Prostate gland (tissue), 2 donors: ENCODE data around the gene BTBD17. TPM values are rescaled to one million over a fixed set of nuclear protein-coding genes. Genes with fewer than 3 reads are reported as not detected.

Experiments used
- DNase-seq: peaks from one replicate; pipeline ENCODE4 v3.0.0-alpha.2; 2019; ENCODE audit warnings: low spot score
- H3K27ac ChIP-seq, 2 donors: fragments of 200-600 bp; sonication (generic); 2 replicates each; pipeline ENCODE4 v1.5.1; 2017 to 2019
- H3K27me3 ChIP-seq: fragments of 200-600 bp; sonication (generic); replicated peaks from 2 replicates; pipeline ENCODE4 v1.5.1; 2019; ENCODE audit not compliant: insufficient read depth
- H3K36me3 ChIP-seq, 2 donors: fragments of 200-600 bp; sonication (generic); 1 replicate in 1 of 2; 2 replicates in 1 of 2; pipeline versions ENCODE4 v1.5.1 to v1.8.1; 2017 to 2019
- H3K4me1 ChIP-seq: fragments of 200-600 bp; sonication (generic); replicated peaks from 2 replicates; pipeline ENCODE4 v1.5.1; 2019
- H3K4me3 ChIP-seq, 2 donors: fragments of 200-600 bp; sonication (generic); 2 replicates each; pipeline ENCODE4 v1.5.1; 2017 to 2019
- H3K9me3 ChIP-seq: fragments of 200-600 bp; sonication (generic); 2 replicates; pipeline ENCODE4 v1.5.1; 2017
- POLR2A ChIP-seq: fragments of 450-650 bp; IDR thresholded peaks from one replicate; pipeline ENCODE4 v1.6.1; 2016; ENCODE audit warnings: antibody characterized with exemption, mild to moderate bottlenecking
- POLR2AphosphoS5 ChIP-seq: sonication (generic); formaldehyde crosslinking; IDR thresholded peaks from one replicate; pipeline ENCODE4 v1.6.1; 2017; ENCODE audit warnings: antibody characterized with exemption
- WGBS: methylation state at CpG from one replicate; pipeline ENCODE4 v1.1.5; 2018; 5-methylcytosine and 5-hydroxymethylcytosine counted together
- intact Hi-C: fragments of 100-400 bp; cut with DNase I; formaldehyde crosslinking; loops from one replicate; pipeline ENCODE4 v1.14.2; 2022
- total RNA-seq, 2 donors: library from RNA; depleted of rRNA; stranded (reverse); fragments of >200 nt; gene quantifications; one replicate each; pipeline ENCODE4 v1.1.0, GENCODE V29; 2016
- TF ChIP-seq, protein P1 (sequence below), 4 experiments: fragments of 200-600 bp in 2 of 4; fragments of 450-650 bp in 2 of 4; sonication (generic) in 2 of 4; IDR thresholded peaks; 1 replicate in 3 of 4; 2 replicates in 1 of 4; pipeline ENCODE4 v1.5.1; 2016 to 2019; ENCODE audit warnings: antibody characterized with exemption in 4 of 4, mild to moderate bottlenecking in 2 of 4, moderate library complexity in 2 of 4

Gene BTBD17
- total RNA-seq, 2 donors from 2014 or later = not detected

DNA sequence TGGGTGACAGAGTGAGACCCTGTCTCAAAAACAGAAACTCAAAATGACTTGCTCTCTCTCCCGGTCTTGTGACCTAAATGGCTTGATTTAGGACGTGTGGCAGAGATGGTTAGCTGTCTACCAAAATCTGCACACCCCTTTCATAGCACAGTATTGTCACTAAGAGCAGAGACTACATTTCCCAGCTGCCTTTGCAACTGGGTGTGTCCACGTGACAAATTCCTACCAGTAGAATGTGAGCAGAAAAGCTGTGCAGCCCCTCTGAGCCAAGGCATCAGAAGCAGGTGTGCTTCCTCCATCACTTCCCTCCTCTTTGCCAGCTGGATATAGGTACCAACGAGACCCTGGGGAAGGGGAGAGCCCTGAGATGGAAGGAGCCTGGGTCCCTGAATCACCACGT lies 31.2 kb upstream of the BTBD17 start:
- TF ChIP-seq, protein P1, sequence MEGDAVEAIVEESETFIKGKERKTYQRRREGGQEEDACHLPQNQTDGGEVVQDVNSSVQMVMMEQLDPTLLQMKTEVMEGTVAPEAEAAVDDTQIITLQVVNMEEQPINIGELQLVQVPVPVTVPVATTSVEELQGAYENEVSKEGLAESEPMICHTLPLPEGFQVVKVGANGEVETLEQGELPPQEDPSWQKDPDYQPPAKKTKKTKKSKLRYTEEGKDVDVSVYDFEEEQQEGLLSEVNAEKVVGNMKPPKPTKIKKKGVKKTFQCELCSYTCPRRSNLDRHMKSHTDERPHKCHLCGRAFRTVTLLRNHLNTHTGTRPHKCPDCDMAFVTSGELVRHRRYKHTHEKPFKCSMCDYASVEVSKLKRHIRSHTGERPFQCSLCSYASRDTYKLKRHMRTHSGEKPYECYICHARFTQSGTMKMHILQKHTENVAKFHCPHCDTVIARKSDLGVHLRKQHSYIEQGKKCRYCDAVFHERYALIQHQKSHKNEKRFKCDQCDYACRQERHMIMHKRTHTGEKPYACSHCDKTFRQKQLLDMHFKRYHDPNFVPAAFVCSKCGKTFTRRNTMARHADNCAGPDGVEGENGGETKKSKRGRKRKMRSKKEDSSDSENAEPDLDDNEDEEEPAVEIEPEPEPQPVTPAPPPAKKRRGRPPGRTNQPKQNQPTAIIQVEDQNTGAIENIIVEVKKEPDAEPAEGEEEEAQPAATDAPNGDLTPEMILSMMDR (IDR thresholded peaks at IDR 0.05) = no peak
- TF ChIP-seq POLR2AphosphoS5 (no peak), POLR2A (no peak)
- no peaks in the 10 kb centered on the region for H3K36me3 ChIP-seq
- no peaks in the 10 kb centered on the region for H3K27me3 ChIP-seq
- H3K4me1 ChIP-seq = no peaks in the 10 kb centered on the region
- intact Hi-C loops = no loop called here
- DNase-seq = no peak
- no peak overlapping the region for H3K27ac ChIP-seq
- no peak overlapping the region for H3K4me3 ChIP-seq
- no peaks in the 10 kb centered on the region for H3K9me3 ChIP-seq
- WGBS = 73% methylated on average over 5 of the region's 5 CpGs

DNA sequence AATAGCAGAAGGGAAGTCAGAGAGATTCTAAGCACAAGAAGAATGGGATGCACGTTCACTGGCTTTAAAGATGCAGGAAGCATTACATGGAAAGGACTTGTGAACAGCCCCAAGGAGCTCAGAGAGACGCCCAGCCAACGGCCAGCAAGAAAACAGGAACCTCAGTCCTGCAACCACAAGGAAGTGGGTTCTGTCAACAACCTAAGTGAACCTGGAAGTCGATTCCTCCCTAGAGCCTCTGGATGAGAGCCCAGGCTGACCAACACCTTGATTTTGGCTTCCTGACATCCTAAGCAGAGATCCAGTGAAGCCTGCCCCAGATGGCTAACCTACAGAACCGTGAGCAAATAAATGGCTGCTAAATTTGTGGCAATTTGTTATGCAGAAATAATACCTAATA lies 30.1 kb upstream of the BTBD17 start:
- no peaks in the 10 kb centered on the region for H3K9me3 ChIP-seq
- WGBS = 65% methylated on average over 5 of the region's 5 CpGs
- H3K27me3 ChIP-seq = no peaks in the 10 kb centered on the region
- DNase-seq = no peak
- intact Hi-C loops = no loop called here
- H3K27ac ChIP-seq = no peak overlapping the region
- no peak overlapping the region for H3K4me3 ChIP-seq
- H3K36me3 ChIP-seq = no peaks in the 10 kb centered on the region
- H3K4me1 ChIP-seq = no peaks in the 10 kb centered on the region
- TF ChIP-seq, protein P1 (IDR thresholded peaks at IDR 0.05) = no peak
- TF ChIP-seq POLR2A (no peak), POLR2AphosphoS5 (no peak)

DNA sequence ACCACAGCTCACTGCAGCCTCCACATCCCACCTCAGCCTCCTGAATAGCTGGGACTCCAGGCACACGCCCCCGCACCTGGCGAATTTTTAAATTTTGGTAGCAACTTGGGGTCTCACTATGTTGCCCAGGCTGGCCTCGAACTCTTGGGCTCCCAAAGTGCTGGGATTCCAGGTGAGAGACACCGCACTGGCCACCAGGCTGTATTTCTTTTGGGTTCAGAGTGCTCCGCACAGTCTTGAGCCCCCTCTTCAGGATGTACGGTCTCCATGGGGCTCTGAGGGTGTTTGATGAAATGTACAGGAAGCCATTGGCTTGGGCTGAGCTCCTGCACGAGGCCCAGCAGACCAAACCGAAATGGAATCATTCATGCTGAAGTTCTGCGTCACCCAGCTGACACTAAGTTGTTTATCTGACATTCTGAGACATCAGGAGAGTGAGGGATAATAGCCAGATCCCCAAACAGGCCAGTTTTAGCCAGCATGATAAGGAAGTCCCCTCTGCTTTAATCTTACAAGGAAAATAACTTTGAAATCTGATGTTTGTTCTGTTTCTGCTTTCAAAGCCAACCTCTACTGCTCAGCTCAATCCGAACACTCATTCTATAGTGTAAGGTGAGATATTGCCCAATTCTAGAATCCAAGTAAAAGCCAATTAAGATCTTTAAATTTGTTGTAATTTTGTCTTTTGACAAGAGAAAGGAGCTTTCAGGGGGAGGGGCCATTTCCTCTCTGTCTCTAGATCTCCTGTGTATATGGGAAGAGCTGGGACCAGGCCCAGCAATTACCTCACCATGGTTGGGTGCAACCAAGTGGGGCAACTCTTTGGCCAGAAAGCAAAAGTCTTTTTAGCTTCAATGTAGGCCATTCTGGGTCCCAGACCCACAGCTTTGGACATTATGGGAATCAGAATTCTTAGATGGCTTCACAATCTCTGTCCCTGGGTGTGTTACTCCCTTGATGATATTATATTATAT lies 29.3 kb upstream of the BTBD17 start:
- intact Hi-C loops = no loop called here
- DNase-seq = no peak
- no peaks in the 10 kb centered on the region for H3K36me3 ChIP-seq
- no peak overlapping the region for H3K27ac ChIP-seq
- H3K4me3 ChIP-seq = no peak overlapping the region
- TF ChIP-seq POLR2AphosphoS5 = no peak
- TF ChIP-seq, protein P1 (IDR thresholded peaks at IDR 0.05) = no peak
- TF ChIP-seq POLR2A = no peak
- no peaks in the 10 kb centered on the region for H3K9me3 ChIP-seq
- 90% methylated on average over 11 of the region's 11 CpGs for WGBS
- no peaks in the 10 kb centered on the region for H3K27me3 ChIP-seq
- H3K4me1 ChIP-seq = no peaks in the 10 kb centered on the region

DNA sequence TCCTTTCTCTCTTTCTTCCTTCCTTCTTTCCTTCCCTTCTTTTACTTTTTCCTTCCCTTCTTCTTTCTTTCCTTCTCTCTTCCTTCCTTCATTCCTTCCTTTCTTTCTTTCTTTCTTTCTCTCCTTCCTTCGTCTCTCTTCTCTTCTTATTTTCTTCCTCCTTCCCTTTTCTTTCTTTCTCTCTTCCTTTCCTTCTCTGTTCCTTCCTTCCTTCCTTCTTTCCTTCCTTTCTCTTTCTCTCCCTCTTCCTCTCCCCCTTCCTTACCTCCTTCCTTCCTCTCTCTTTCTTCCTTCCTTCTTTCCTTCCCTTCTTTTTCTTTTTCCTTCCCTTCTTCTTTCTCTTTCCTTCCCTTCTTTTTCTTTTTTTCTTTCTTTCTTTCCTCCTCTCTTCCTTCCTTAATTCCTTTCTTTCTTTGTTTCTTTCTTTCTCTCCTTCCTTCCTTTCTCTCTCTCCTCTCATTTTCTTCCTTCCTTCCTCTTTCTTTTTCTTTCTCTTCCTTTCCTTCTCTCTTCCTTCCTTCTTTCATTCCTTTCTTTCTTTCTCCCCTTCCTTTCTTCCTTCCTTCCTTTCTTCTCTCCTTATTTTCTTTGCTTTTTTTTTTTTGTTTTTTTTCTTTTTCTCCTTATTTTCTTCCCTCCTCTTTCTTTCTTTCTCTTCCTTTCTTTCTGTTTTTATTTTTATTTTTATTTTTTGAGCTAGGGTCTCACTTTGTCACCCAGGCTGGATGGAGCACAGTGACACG lies 28.4 kb upstream of the BTBD17 start:
- Histone ChIP-seq H3K9me3 (no peaks in the 10 kb centered on the region), H3K36me3 (no peaks in the 10 kb centered on the region), H3K27me3 (no peaks in the 10 kb centered on the region), H3K4me3 (no peak overlapping the region), H3K27ac (no peak overlapping the region), H3K4me1 (no peaks in the 10 kb centered on the region)
- 94% methylated on average over 2 of the region's 2 CpGs for WGBS
- no peak for DNase-seq
- TF ChIP-seq POLR2A = no peak
- TF ChIP-seq, protein P1 (IDR thresholded peaks at IDR 0.05) = no peak
- TF ChIP-seq POLR2AphosphoS5 = no peak
- intact Hi-C loops = no loop called here
